Measurements from ENCODE around the gene TBCD.

DNA sequence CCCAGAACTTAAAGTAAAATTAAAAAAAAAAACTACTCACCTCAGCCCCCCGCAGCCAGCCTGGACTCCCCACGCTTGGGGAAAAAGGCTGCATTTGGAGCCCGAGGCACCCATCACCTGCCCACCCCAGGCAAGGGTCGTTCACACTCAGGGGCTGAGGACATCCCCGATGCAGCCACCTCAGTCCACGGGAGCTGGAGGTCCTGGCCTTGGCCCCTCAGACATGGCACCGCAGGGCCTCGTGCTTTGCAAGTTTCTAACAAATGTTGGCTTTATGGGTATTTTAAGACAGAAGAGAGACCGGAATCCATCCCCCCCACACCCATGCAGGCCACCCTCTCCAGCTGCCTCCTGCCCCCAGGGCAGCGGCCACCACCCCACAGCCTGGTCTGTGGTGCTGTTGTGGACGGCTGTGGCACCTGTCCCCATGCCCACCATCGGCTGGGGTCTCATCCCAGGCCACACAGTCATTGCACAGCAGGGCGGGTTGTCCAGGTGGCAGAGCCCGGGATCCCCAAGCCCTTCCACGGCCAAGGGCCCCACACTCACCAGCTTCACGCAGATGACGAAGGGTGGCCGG lies 204.4 kb downstream of the TBCD start:
- TF ChIP-seq, protein P1, sequence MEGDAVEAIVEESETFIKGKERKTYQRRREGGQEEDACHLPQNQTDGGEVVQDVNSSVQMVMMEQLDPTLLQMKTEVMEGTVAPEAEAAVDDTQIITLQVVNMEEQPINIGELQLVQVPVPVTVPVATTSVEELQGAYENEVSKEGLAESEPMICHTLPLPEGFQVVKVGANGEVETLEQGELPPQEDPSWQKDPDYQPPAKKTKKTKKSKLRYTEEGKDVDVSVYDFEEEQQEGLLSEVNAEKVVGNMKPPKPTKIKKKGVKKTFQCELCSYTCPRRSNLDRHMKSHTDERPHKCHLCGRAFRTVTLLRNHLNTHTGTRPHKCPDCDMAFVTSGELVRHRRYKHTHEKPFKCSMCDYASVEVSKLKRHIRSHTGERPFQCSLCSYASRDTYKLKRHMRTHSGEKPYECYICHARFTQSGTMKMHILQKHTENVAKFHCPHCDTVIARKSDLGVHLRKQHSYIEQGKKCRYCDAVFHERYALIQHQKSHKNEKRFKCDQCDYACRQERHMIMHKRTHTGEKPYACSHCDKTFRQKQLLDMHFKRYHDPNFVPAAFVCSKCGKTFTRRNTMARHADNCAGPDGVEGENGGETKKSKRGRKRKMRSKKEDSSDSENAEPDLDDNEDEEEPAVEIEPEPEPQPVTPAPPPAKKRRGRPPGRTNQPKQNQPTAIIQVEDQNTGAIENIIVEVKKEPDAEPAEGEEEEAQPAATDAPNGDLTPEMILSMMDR (IDR thresholded peaks at IDR 0.05), result no peak
- no peak for TF ChIP-seq POLR2A (IDR thresholded peaks at IDR 0.05)
